Stimulated activated naive CD4-positive, alpha-beta T cell treated with Interleukin-2 at 50 U/mL for 16 hours (primary cell): ENCODE results near the gene GNAO1.

Source experiments
- DNase-seq: peaks from one replicate; lab custom pipeline; 2025; lab: John Stamatoyannopoulos, UW

GNAO1 gene

GRCh38 chr16:56265746-56266145 is 74.5 kb downstream of the GNAO1 start:
- DNase-seq, result no peak

- DNase-seq, result no peak
These were observed 75.6 kb downstream of the GNAO1 start for GRCh38 chr16:56266641-56267607.

DNA sequence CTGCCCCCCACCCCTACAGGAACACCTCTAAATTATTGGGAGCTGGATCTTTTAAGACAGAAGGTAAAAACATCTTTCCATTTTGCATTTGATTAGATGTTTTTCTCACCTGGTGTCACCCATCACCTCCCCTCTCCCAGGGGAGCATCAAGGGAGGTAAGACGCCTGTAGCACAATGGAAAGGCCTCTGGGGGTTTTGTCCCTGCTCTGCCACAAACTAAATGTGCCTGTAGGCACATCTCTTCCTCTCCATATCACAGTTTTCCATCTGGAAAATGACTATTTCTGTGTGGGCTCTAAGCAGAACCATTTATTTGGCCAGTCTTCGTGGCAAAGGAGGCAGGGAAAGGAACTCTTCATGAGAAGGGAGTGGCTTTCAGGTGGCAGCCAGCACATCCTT is 76.6 kb downstream of the GNAO1 start:
- DNase-seq, result no peak

GRCh38 chr16:56268799-56269198 is 77.5 kb downstream of the GNAO1 start:
- no peak for DNase-seq

- DNase-seq, result no peak
These were observed 78.0 kb downstream of the GNAO1 start for GRCh38 chr16:56269281-56269680.

DNA sequence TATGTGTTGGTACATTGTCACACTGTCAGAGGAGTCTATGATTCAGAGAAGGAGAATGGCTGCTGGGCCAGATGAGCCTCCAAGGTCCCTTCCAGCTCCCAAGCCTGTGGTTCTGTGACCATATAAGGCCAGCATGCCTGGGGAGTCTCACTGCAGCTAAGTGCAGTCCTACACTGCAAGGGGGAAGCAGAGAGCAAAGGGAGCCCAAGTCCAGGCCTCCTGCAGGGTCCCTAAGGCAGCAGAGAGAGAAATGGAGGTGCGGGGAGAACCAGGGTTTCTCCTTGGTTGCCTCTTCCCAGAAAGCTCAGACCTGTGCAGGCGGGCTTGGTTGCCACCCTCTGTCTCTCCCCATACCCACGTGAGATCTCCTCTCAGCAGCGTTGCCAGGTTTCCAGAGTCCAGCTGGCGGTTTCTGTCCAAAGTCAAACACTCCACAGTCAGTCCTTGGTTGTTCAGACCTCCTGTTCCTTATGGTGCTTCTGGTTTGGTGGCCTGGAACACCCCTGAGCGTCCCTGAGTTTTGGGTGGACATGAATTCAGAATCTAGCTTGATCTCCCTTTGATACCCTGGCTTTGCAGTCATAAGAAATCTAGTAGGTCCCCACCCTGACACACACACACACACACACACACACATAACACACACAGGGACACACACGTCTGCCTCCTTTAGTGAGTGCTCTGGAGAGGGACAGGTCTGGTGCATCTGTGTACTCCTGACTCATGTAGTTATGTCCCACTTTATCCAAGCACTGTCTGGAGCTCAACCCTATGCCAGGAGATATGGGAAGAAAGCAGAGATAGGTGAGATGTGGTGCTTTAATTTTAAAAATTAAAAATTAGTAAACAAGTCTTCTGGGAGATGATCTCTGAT is 78.8 kb downstream of the GNAO1 start:
- no peak for DNase-seq

- no peak for DNase-seq
These were observed 79.5 kb downstream of the GNAO1 start for GRCh38 chr16:56270828-56271227.

DNA sequence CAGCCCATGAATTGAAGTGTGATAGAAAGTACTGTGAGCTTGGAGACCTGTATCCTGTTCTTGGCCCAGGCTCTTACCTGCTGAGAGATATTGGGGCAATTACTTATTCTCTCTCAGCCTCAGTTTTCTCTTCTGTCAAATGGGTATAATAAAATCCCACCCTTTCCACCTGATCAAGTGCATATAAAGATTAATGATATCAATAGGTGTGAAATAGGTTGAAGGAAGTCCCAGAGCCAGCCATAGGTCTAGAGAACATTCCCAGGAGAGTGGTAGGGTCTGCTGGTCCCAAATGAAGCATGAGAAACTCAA is 81.2 kb downstream of the GNAO1 start:
- DNase-seq, result no peak

- no peak for DNase-seq
These were observed 82.3 kb downstream of the GNAO1 start for GRCh38 chr16:56273615-56274014.

GRCh38 chr16:56274369-56274768 is 83.1 kb downstream of the GNAO1 start:
- no peak for DNase-seq

GRCh38 chr16:56275076-56275475 is 83.8 kb downstream of the GNAO1 start:
- DNase-seq, result no peak

DNA sequence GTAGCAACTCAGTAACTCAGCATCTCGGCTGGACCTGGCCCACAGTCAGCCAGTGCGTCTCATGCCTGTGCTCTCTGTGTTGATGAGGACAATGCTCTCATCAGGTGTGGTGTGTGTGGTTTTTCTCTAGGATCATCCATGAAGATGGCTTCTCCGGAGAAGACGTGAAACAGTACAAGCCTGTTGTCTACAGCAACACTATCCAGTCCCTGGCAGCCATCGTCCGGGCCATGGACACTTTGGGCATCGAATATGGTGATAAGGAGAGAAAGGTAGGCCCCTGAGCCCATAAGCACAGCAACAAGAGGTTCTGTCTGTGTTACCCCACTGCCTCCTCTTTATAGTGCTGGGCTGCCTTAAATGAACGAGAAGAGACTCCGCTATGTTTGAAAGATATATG is 84.5 kb downstream of the GNAO1 start:
- no peak for DNase-seq

- DNase-seq, result no peak
These were observed 85.8 kb downstream of the GNAO1 start for GRCh38 chr16:56277075-56277474.

- no peak for DNase-seq
These were observed 87.0 kb downstream of the GNAO1 start for GRCh38 chr16:56278196-56278855.

DNA sequence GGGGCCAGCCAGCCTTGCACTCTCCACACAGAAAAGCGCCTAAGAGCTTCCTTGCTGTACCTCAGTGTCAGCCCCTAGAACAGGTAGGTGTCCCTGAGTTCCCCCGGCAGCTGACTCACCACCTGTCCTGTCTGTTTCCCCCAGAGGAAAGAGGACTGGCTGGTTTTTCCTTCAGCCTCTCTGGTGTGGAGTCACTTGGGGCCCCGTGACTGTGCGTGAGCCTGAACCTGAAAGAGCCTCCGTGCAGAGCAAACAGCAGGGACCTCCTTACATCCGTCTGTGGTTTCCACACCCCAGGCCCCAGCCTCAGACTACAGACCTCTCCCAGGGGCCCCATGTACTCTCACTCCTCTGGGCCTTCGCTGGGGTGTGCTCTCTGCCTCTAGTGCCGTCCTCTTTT is 87.8 kb downstream of the GNAO1 start:
- peak; percentile 63 for DNase-seq

GRCh38 chr16:56279914-56280313 is 88.6 kb downstream of the GNAO1 start:
- no peak for DNase-seq

GRCh38 chr16:56281249-56281805 is 90.0 kb downstream of the GNAO1 start:
- no peak for DNase-seq

GRCh38 chr16:56282451-56282850 is 91.2 kb downstream of the GNAO1 start:
- DNase-seq, result no peak

- DNase-seq, result no peak
These were observed 93.2 kb downstream of the GNAO1 start for GRCh38 chr16:56284521-56284920.

DNA sequence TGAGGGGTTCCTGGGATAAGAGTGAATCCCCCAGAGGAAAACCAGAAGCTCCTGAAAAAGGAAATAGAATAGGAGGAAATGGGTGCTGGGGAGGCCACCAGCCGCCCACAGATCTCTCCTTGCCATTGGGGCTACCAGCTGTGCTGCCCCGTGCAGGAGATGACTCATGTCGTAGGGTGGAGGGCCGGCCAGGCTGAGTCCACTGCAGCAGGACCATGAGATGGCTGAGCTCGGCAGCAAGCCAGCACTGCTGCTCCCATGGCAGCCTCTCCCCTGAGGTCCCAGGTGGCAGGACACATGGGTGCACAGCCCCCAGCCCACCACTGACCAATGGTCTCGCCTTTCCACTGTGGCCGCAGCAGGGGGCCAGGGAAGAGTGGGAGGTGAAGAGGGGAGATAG is 95.5 kb downstream of the GNAO1 start:
- no peak for DNase-seq

DNA sequence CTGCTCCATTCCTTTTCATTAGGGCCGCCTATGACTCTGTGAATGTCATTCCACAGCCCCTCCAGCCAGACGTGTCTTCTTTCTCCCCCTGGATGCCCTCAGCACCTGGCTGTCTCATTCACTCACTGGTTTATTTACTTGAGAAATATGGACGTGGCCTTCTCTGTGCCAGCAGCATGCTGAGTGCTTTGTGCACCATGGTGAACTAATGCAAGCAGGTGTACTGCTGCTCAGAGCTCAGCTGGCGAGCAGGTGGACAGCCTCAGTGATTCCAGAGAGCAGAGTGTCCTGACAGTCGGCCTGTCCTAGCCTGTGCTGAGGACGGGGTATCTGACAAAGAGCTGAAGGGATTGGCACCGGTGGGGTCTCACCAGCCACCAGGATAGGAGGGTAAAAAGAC is 96.7 kb downstream of the GNAO1 start:
- no peak for DNase-seq

DNA sequence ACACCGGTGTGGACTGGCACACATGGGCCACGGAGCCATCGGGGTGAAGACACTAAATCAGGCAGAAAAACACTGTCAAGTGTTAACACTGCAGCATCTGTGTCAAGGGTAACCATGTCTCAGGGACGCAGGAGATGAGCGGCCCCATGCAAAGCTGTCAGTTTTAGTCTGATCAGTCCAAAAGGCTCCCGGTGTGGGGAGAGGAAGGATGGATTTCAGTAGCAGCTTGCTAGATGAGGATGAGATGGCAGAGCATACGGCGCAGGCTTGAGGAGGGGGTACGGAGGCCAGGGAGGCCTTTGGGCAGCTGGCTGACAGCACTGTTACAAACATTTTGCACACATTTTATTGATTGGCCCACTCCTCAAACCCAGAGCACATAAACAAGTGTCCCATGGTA is 98.1 kb downstream of the GNAO1 start:
- DNase-seq, result no peak
